Endothelial cell of umbilical vein (primary cell): Measurements from ENCODE around the gene CXCR3.

ENCODE experiments used
- CTCF ChIP-seq, 2 donors: IDR thresholded peaks; 1 replicate in 1 of 2; 2 replicates in 1 of 2; pipeline ENCODE4 v1.5.1; 2011; ENCODE audit warnings: low read length in 2 of 2, mild to moderate bottlenecking in 2 of 2, moderate library complexity in 2 of 2, control low read depth in 1 of 2, inconsistent platforms in 1 of 2, low read depth in 1 of 2; ENCODE audit not compliant: insufficient read depth in 1 of 2; ENCODE audit errors: extremely low read depth in 1 of 2
- POLR2AphosphoS5 ChIP-seq: IDR thresholded peaks from 2 replicates; pipeline ENCODE4 v1.6.1; 2012; ENCODE audit warnings: low read depth, mild to moderate bottlenecking, control low read depth, low read length, moderate library complexity; ENCODE audit not compliant: insufficient read depth

GRCh38 chrX:71618303-71618721, at the start of gene CXCR3:
- TF ChIP-seq CTCF (IDR thresholded peaks at IDR 0.05; ENCODE audit: extremely low read depth in 1 of 2, insufficient read depth in 1 of 2, low read depth in 1 of 2, low read length in 2 of 2): no peak
- no peak for TF ChIP-seq POLR2AphosphoS5
